ENCODE measurements around the gene GAD1. TPM values are rescaled to one million over a fixed set of nuclear protein-coding genes. Genes with fewer than 3 reads are reported as not detected.
A peak's percentile ranks its signal among the peaks of the same experiment; 100 is the strongest.

GAD1 gene
- 12.3 TPM for polyA plus RNA-seq (2013, experiment 1 of 4)
- 12.5 TPM for polyA plus RNA-seq (2013, experiment 2 of 4)
- 11.1 TPM for polyA plus RNA-seq (2013, experiment 3 of 4)
- 11.4 TPM for polyA plus RNA-seq (2013, experiment 4 of 4)

- Histone ChIP-seq H3K27ac (ENCODE audit: insufficient read depth, low read depth, low read length, poor library complexity, severe bottlenecking) (no peak within 1 kb of the TSS), H3K27me3 (ENCODE audit: control insufficient read depth, insufficient read depth, low read length, poor library complexity, severe bottlenecking) (peaks cover 89% of the 10 kb centered on the region)
- WGBS, 2 experiments: 0% methylated on average over 49 of the region's 49 CpGs
Observed at GRCh38 chr2:170816504-170817092, at the start of gene GAD1. Gene GAD1 (plus strand): TSS chr2:170816887. CDS start chr2:170818592, 1,705 bp downstream.

GRCh38 chr2:170770008-170770605, 46.6 kb upstream of the GAD1 start, which contains the start of gene ERICH2:
Gene ERICH2 (plus strand): TSS chr2:170770378. CDS start chr2:170770682, 304 bp downstream.
- 17 to 20% methylated on average over 13 of the region's 13 CpGs for WGBS, 2 experiments
- H3K27ac ChIP-seq (ENCODE audit: insufficient read depth, low read depth, low read length, poor library complexity, severe bottlenecking): peak within 1 kb of the TSS; percentile 46
- peak within 1 kb of the TSS; percentile 87 for H3K4me3 ChIP-seq (ENCODE audit: insufficient read depth, low read depth, low read length)

More at GRCh38 chr2:170816504-170817092, at the start of gene GAD1:
- H3K4me3 ChIP-seq (ENCODE audit: insufficient read depth, low read depth, low read length): peak within 1 kb of the TSS; percentile 56
- no peaks in the 10 kb centered on the region for H3K36me3 ChIP-seq (ENCODE audit: control insufficient read depth, insufficient read depth, low read length)
- peaks cover 29% of the 10 kb centered on the region for H3K4me1 ChIP-seq (ENCODE audit: control insufficient read depth, insufficient read depth, low read length)
- H3K9me3 ChIP-seq (ENCODE audit: control insufficient read depth, low read length): no peaks in the 10 kb centered on the region

GRCh38 chr2:170770606-170771420, 45.9 kb upstream of the GAD1 start:
- no peaks in the 10 kb centered on the region for H3K9me3 ChIP-seq (ENCODE audit: control insufficient read depth, low read length)
- 0% methylated on average over 74 to 78 of the region's 82 CpGs for WGBS, 2 experiments

More at GRCh38 chr2:170770008-170770605, 46.6 kb upstream of the GAD1 start, which contains the start of gene ERICH2:
- H3K36me3 ChIP-seq (ENCODE audit: control insufficient read depth, insufficient read depth, low read length): no peaks in the 10 kb centered on the region
- H3K27me3 ChIP-seq (ENCODE audit: control insufficient read depth, insufficient read depth, low read length, poor library complexity, severe bottlenecking): peaks cover 4% of the 10 kb centered on the region
- H3K4me1 ChIP-seq (ENCODE audit: control insufficient read depth, insufficient read depth, low read length): peaks cover 8% of the 10 kb centered on the region
- H3K9me3 ChIP-seq (ENCODE audit: control insufficient read depth, low read length): no peaks in the 10 kb centered on the region

GRCh38 chr2:170771421-170771937, 45.2 kb upstream of the GAD1 start:
- peaks cover 6% of the 10 kb centered on the region for H3K4me1 ChIP-seq (ENCODE audit: control insufficient read depth, insufficient read depth, low read length)
- peaks cover 4% of the 10 kb centered on the region for H3K27me3 ChIP-seq (ENCODE audit: control insufficient read depth, insufficient read depth, low read length, poor library complexity, severe bottlenecking)
- H3K9me3 ChIP-seq (ENCODE audit: control insufficient read depth, low read length): no peaks in the 10 kb centered on the region
- H3K4me3 ChIP-seq (ENCODE audit: insufficient read depth, low read depth, low read length): peak overlapping the region; percentile 87
- 1 to 9% methylated on average over 14 to 15 of the region's 15 CpGs for WGBS, 2 experiments
- H3K36me3 ChIP-seq (ENCODE audit: control insufficient read depth, insufficient read depth, low read length): no peaks in the 10 kb centered on the region
- no peak overlapping the region for H3K27ac ChIP-seq (ENCODE audit: insufficient read depth, low read depth, low read length, poor library complexity, severe bottlenecking)

More at GRCh38 chr2:170770606-170771420, 45.9 kb upstream of the GAD1 start:
- no peaks in the 10 kb centered on the region for H3K36me3 ChIP-seq (ENCODE audit: control insufficient read depth, insufficient read depth, low read length)
- H3K4me3 ChIP-seq (ENCODE audit: insufficient read depth, low read depth, low read length): peak overlapping the region; percentile 87
- H3K27me3 ChIP-seq (ENCODE audit: control insufficient read depth, insufficient read depth, low read length, poor library complexity, severe bottlenecking): peaks cover 4% of the 10 kb centered on the region
- peaks cover 6% of the 10 kb centered on the region for H3K4me1 ChIP-seq (ENCODE audit: control insufficient read depth, insufficient read depth, low read length)
- H3K27ac ChIP-seq (ENCODE audit: insufficient read depth, low read depth, low read length, poor library complexity, severe bottlenecking): peak overlapping the region; percentile 46

GRCh38 chr2:170772295-170772694, 44.4 kb upstream of the GAD1 start:
- Histone ChIP-seq H3K27me3 (ENCODE audit: control insufficient read depth, insufficient read depth, low read length, poor library complexity, severe bottlenecking) (peaks cover 4% of the 10 kb centered on the region), H3K36me3 (ENCODE audit: control insufficient read depth, insufficient read depth, low read length) (no peaks in the 10 kb centered on the region), H3K27ac (ENCODE audit: insufficient read depth, low read depth, low read length, poor library complexity, severe bottlenecking) (no peak overlapping the region), H3K4me3 (ENCODE audit: insufficient read depth, low read depth, low read length) (peak overlapping the region; percentile 87), H3K9me3 (ENCODE audit: control insufficient read depth, low read length) (no peaks in the 10 kb centered on the region), H3K4me1 (ENCODE audit: control insufficient read depth, insufficient read depth, low read length) (peaks cover 6% of the 10 kb centered on the region)

GRCh38 chr2:170774074-170774473, 42.6 kb upstream of the GAD1 start:
- Histone ChIP-seq H3K36me3 (ENCODE audit: control insufficient read depth, insufficient read depth, low read length) (no peaks in the 10 kb centered on the region), H3K4me1 (ENCODE audit: control insufficient read depth, insufficient read depth, low read length) (peaks cover 6% of the 10 kb centered on the region), H3K27ac (ENCODE audit: insufficient read depth, low read depth, low read length, poor library complexity, severe bottlenecking) (no peak overlapping the region), H3K4me3 (ENCODE audit: insufficient read depth, low read depth, low read length) (no peak overlapping the region), H3K9me3 (ENCODE audit: control insufficient read depth, low read length) (no peaks in the 10 kb centered on the region), H3K27me3 (ENCODE audit: control insufficient read depth, insufficient read depth, low read length, poor library complexity, severe bottlenecking) (peaks cover 4% of the 10 kb centered on the region)

GRCh38 chr2:170778900-170779299, 37.8 kb upstream of the GAD1 start:
- Histone ChIP-seq H3K4me3 (ENCODE audit: insufficient read depth, low read depth, low read length) (no peak overlapping the region), H3K27me3 (ENCODE audit: control insufficient read depth, insufficient read depth, low read length, poor library complexity, severe bottlenecking) (no peaks in the 10 kb centered on the region), H3K36me3 (ENCODE audit: control insufficient read depth, insufficient read depth, low read length) (no peaks in the 10 kb centered on the region), H3K27ac (ENCODE audit: insufficient read depth, low read depth, low read length, poor library complexity, severe bottlenecking) (no peak overlapping the region), H3K9me3 (ENCODE audit: control insufficient read depth, low read length) (no peaks in the 10 kb centered on the region), H3K4me1 (ENCODE audit: control insufficient read depth, insufficient read depth, low read length) (no peaks in the 10 kb centered on the region)
- 87 to 96% methylated on average over 2 of the region's 2 CpGs for WGBS, 2 experiments

- Histone ChIP-seq H3K4me3 (ENCODE audit: insufficient read depth, low read depth, low read length) (no peak overlapping the region), H3K36me3 (ENCODE audit: control insufficient read depth, insufficient read depth, low read length) (no peaks in the 10 kb centered on the region), H3K27me3 (ENCODE audit: control insufficient read depth, insufficient read depth, low read length, poor library complexity, severe bottlenecking) (no peaks in the 10 kb centered on the region), H3K9me3 (ENCODE audit: control insufficient read depth, low read length) (no peaks in the 10 kb centered on the region), H3K4me1 (ENCODE audit: control insufficient read depth, insufficient read depth, low read length) (no peaks in the 10 kb centered on the region), H3K27ac (ENCODE audit: insufficient read depth, low read depth, low read length, poor library complexity, severe bottlenecking) (no peak overlapping the region)
- 90 to 100% methylated on average over 1 of the region's 1 CpG for WGBS, 2 experiments
Observed at GRCh38 chr2:170779304-170779703, 37.4 kb upstream of the GAD1 start.

GRCh38 chr2:170782673-170783072, 34.0 kb upstream of the GAD1 start:
- WGBS, 2 experiments: 93 to 97% methylated on average over 2 of the region's 2 CpGs
- Histone ChIP-seq H3K27ac (ENCODE audit: insufficient read depth, low read depth, low read length, poor library complexity, severe bottlenecking) (no peak overlapping the region), H3K36me3 (ENCODE audit: control insufficient read depth, insufficient read depth, low read length) (no peaks in the 10 kb centered on the region), H3K27me3 (ENCODE audit: control insufficient read depth, insufficient read depth, low read length, poor library complexity, severe bottlenecking) (no peaks in the 10 kb centered on the region), H3K9me3 (ENCODE audit: control insufficient read depth, low read length) (no peaks in the 10 kb centered on the region), H3K4me1 (ENCODE audit: control insufficient read depth, insufficient read depth, low read length) (no peaks in the 10 kb centered on the region), H3K4me3 (ENCODE audit: insufficient read depth, low read depth, low read length) (no peak overlapping the region)

GRCh38 chr2:170783549-170783948, 33.1 kb upstream of the GAD1 start:
- H3K4me3 ChIP-seq (ENCODE audit: insufficient read depth, low read depth, low read length): no peak overlapping the region
- WGBS, 2 experiments: 89 to 96% methylated on average over 1 of the region's 1 CpG
- no peak overlapping the region for H3K27ac ChIP-seq (ENCODE audit: insufficient read depth, low read depth, low read length, poor library complexity, severe bottlenecking)
- no peaks in the 10 kb centered on the region for H3K36me3 ChIP-seq (ENCODE audit: control insufficient read depth, insufficient read depth, low read length)
- no peaks in the 10 kb centered on the region for H3K4me1 ChIP-seq (ENCODE audit: control insufficient read depth, insufficient read depth, low read length)
- H3K9me3 ChIP-seq (ENCODE audit: control insufficient read depth, low read length): no peaks in the 10 kb centered on the region
- no peaks in the 10 kb centered on the region for H3K27me3 ChIP-seq (ENCODE audit: control insufficient read depth, insufficient read depth, low read length, poor library complexity, severe bottlenecking)
